ENCODE data around the gene GAST. TPM values are rescaled to one million over a fixed set of nuclear protein-coding genes. Genes with fewer than 3 reads are reported as not detected.

Gene GAST
- total and polyA plus RNA-seq, 10 of the 15 experiments (the other 5 are each of a cell fraction or from before 2014, with no cell fraction given): not detected

Small RNA genes lying within 50 kb of the gene (small RNA-seq; reads per million reads assigned to genes)
- gene RN7SL399P: not detected
- 1.8 reads per million, percentile 56 among the genes with 10 or more reads in this experiment for gene RNA5SP442

Other genes starting within 250 kb of the GAST start
Only the 7 nearest of the 20 such genes appear.
- not detected in 2 replicates for gene KRT16, start 99.6 kb upstream of the GAST start, total RNA-seq (2014; rRNA removed)
- gene KRT16, start 99.6 kb upstream of the GAST start, total RNA-seq (2014; rRNA removed; fragmentation: Illumina TruSeq; extraction: Trizol): not detected in 2 replicates
- not detected in 2 replicates for gene KRT16, start 99.6 kb upstream of the GAST start, total RNA-seq (2021)
- gene KRT16, start 99.6 kb upstream of the GAST start, polyA plus RNA-seq (2011; rRNA removed): 0.07 TPM in 1 of 2 replicates, not detected in the other
- not detected in 2 replicates for gene KRT16, start 99.6 kb upstream of the GAST start, polyA plus RNA-seq (2014; fragmentation: Illumina TruSeq; extraction: Trizol)
- gene KRT16, start 99.6 kb upstream of the GAST start, polyA plus RNA-seq (2014; fragmentation: Nextera tagmentation; extraction: Ambion mirVana): not detected
- gene KRT16, start 99.6 kb upstream of the GAST start, polyA plus RNA-seq (2014; rRNA removed): not detected in 2 replicates
- not detected for gene KRT16, start 99.6 kb upstream of the GAST start, polyA plus RNA-seq (2016; fragmentation: Nextera tagmentation; extraction: Ambion mirVana)
- 1.4 and 3.7 TPM in 2 replicates for gene KRT17, start 87.8 kb upstream of the GAST start, total RNA-seq (2014; rRNA removed)
- gene KRT17, start 87.8 kb upstream of the GAST start, total RNA-seq (2014; rRNA removed; fragmentation: Illumina TruSeq; extraction: Trizol): 2.4 and 2.7 TPM in 2 replicates
- gene KRT17, start 87.8 kb upstream of the GAST start, total RNA-seq (2021): 2.4 and 2.7 TPM in 2 replicates
- 13.5 and 30.0 TPM in 2 replicates for gene KRT17, start 87.8 kb upstream of the GAST start, polyA plus RNA-seq (2011; rRNA removed)
- 1.9 TPM in 1 of 2 replicates, not detected in the other for gene KRT17, start 87.8 kb upstream of the GAST start, polyA plus RNA-seq (2014; fragmentation: Illumina TruSeq; extraction: Trizol)
- 1 to 10 TPM in 1 of 2 experiments, under 1 TPM in 1; 0.47 to 1.4 TPM for gene KRT17, start 87.8 kb upstream of the GAST start, polyA plus RNA-seq (2014; fragmentation: Nextera tagmentation; extraction: Ambion mirVana)
- 4.0 and 6.3 TPM in 2 replicates for gene KRT17, start 87.8 kb upstream of the GAST start, polyA plus RNA-seq (2014; rRNA removed)
- 1 to 10 TPM; 4.2 to 5.5 TPM for gene KRT17, start 87.8 kb upstream of the GAST start, polyA plus RNA-seq (2016; fragmentation: Nextera tagmentation; extraction: Ambion mirVana)
- 51.0 and 52.6 TPM in 2 replicates for gene EIF1, start 23.4 kb upstream of the GAST start, total RNA-seq (2014; rRNA removed)
- 39.4 and 46.7 TPM in 2 replicates for gene EIF1, start 23.4 kb upstream of the GAST start, total RNA-seq (2014; rRNA removed; fragmentation: Illumina TruSeq; extraction: Trizol)
- gene EIF1, start 23.4 kb upstream of the GAST start, total RNA-seq (2021): 594 and 609 TPM in 2 replicates
- 367 TPM in 2 replicates for gene EIF1, start 23.4 kb upstream of the GAST start, polyA plus RNA-seq (2011; rRNA removed)
- gene EIF1, start 23.4 kb upstream of the GAST start, polyA plus RNA-seq (2014; fragmentation: Illumina TruSeq; extraction: Trizol): 325 and 382 TPM in 2 replicates
- gene EIF1, start 23.4 kb upstream of the GAST start, polyA plus RNA-seq (2014; fragmentation: Nextera tagmentation; extraction: Ambion mirVana): 100 to 1,000 TPM; 670 to 687 TPM
- gene EIF1, start 23.4 kb upstream of the GAST start, polyA plus RNA-seq (2014; rRNA removed): 144 and 168 TPM in 2 replicates
- 100 to 1,000 TPM; 776 to 815 TPM for gene EIF1, start 23.4 kb upstream of the GAST start, polyA plus RNA-seq (2016; fragmentation: Nextera tagmentation; extraction: Ambion mirVana)
- not detected in 2 replicates for gene HAP1, start 22.3 kb downstream of the GAST start, total RNA-seq (2014; rRNA removed)
- gene HAP1, start 22.3 kb downstream of the GAST start, total RNA-seq (2014; rRNA removed; fragmentation: Illumina TruSeq; extraction: Trizol): not detected in 2 replicates
- not detected in 2 replicates for gene HAP1, start 22.3 kb downstream of the GAST start, total RNA-seq (2021)
- not detected in 2 replicates for gene HAP1, start 22.3 kb downstream of the GAST start, polyA plus RNA-seq (2011; rRNA removed)
- gene HAP1, start 22.3 kb downstream of the GAST start, polyA plus RNA-seq (2014; fragmentation: Illumina TruSeq; extraction: Trizol): not detected in 2 replicates
- gene HAP1, start 22.3 kb downstream of the GAST start, polyA plus RNA-seq (2014; fragmentation: Nextera tagmentation; extraction: Ambion mirVana): not detected
- gene HAP1, start 22.3 kb downstream of the GAST start, polyA plus RNA-seq (2014; rRNA removed): not detected in 2 replicates
- gene HAP1, start 22.3 kb downstream of the GAST start, polyA plus RNA-seq (2016; fragmentation: Nextera tagmentation; extraction: Ambion mirVana): not detected
- gene JUP, start 74.4 kb downstream of the GAST start, total RNA-seq (2014; rRNA removed): 17.9 and 25.5 TPM in 2 replicates
- 5.3 and 7.3 TPM in 2 replicates for gene JUP, start 74.4 kb downstream of the GAST start, total RNA-seq (2014; rRNA removed; fragmentation: Illumina TruSeq; extraction: Trizol)
- 31.7 and 36.3 TPM in 2 replicates for gene JUP, start 74.4 kb downstream of the GAST start, total RNA-seq (2021)
- 5.3 and 34.0 TPM in 2 replicates for gene JUP, start 74.4 kb downstream of the GAST start, polyA plus RNA-seq (2011; rRNA removed)
- gene JUP, start 74.4 kb downstream of the GAST start, polyA plus RNA-seq (2014; fragmentation: Illumina TruSeq; extraction: Trizol): 3.8 and 11.4 TPM in 2 replicates
- gene JUP, start 74.4 kb downstream of the GAST start, polyA plus RNA-seq (2014; fragmentation: Nextera tagmentation; extraction: Ambion mirVana): 1 to 10 TPM; 1.5 to 2.9 TPM
- gene JUP, start 74.4 kb downstream of the GAST start, polyA plus RNA-seq (2014; rRNA removed): 14.5 and 20.4 TPM in 2 replicates
- gene JUP, start 74.4 kb downstream of the GAST start, polyA plus RNA-seq (2016; fragmentation: Nextera tagmentation; extraction: Ambion mirVana): 10 to 100 TPM; 10.9 to 11.8 TPM
- gene P3H4, start 99.6 kb downstream of the GAST start, total RNA-seq (2014; rRNA removed): 0.85 and 1.9 TPM in 2 replicates
- gene P3H4, start 99.6 kb downstream of the GAST start, total RNA-seq (2014; rRNA removed; fragmentation: Illumina TruSeq; extraction: Trizol): 0.46 and 0.54 TPM in 2 replicates
- gene P3H4, start 99.6 kb downstream of the GAST start, total RNA-seq (2021): 1.1 and 1.5 TPM in 2 replicates
- 0.29 and 0.64 TPM in 2 replicates for gene P3H4, start 99.6 kb downstream of the GAST start, polyA plus RNA-seq (2011; rRNA removed)
- 0.32 TPM in 1 of 2 replicates, not detected in the other for gene P3H4, start 99.6 kb downstream of the GAST start, polyA plus RNA-seq (2014; fragmentation: Illumina TruSeq; extraction: Trizol)
- gene P3H4, start 99.6 kb downstream of the GAST start, polyA plus RNA-seq (2014; fragmentation: Nextera tagmentation; extraction: Ambion mirVana): under 1 TPM in 1 of 2 experiments, not detected in 1; 0.37 TPM
- 0.55 and 1.2 TPM in 2 replicates for gene P3H4, start 99.6 kb downstream of the GAST start, polyA plus RNA-seq (2014; rRNA removed)
- 1 to 10 TPM in 1 of 2 experiments, under 1 TPM in 1; 0.81 to 1.0 TPM for gene P3H4, start 99.6 kb downstream of the GAST start, polyA plus RNA-seq (2016; fragmentation: Nextera tagmentation; extraction: Ambion mirVana)
- gene FKBP10, start 100.7 kb downstream of the GAST start, total RNA-seq (2014; rRNA removed): 1.8 and 2.1 TPM in 2 replicates
- 1.5 and 1.6 TPM in 2 replicates for gene FKBP10, start 100.7 kb downstream of the GAST start, total RNA-seq (2014; rRNA removed; fragmentation: Illumina TruSeq; extraction: Trizol)
- gene FKBP10, start 100.7 kb downstream of the GAST start, total RNA-seq (2021): 3.8 and 4.2 TPM in 2 replicates
- 1.6 and 2.9 TPM in 2 replicates for gene FKBP10, start 100.7 kb downstream of the GAST start, polyA plus RNA-seq (2011; rRNA removed)
- 2.6 and 3.4 TPM in 2 replicates for gene FKBP10, start 100.7 kb downstream of the GAST start, polyA plus RNA-seq (2014; fragmentation: Illumina TruSeq; extraction: Trizol)
- under 1 TPM; 0.02 to 0.08 TPM for gene FKBP10, start 100.7 kb downstream of the GAST start, polyA plus RNA-seq (2014; fragmentation: Nextera tagmentation; extraction: Ambion mirVana)
- 4.7 and 5.2 TPM in 2 replicates for gene FKBP10, start 100.7 kb downstream of the GAST start, polyA plus RNA-seq (2014; rRNA removed)
- gene FKBP10, start 100.7 kb downstream of the GAST start, polyA plus RNA-seq (2016; fragmentation: Nextera tagmentation; extraction: Ambion mirVana): under 1 TPM; 0.18 to 0.71 TPM

All from GM12878 (cell line).